Measurements from ENCODE around the gene PUSL1. TPM values are rescaled to one million over a fixed set of nuclear protein-coding genes. Genes with fewer than 3 reads are reported as not detected.
A peak's percentile ranks its signal among the peaks of the same experiment; 100 is the strongest.

The PUSL1 gene
- total RNA-seq, 2 experiments from 2014 or later = 23.9 to 25.4 TPM

- H3K27me3 Mint-ChIP-seq = no peaks in the 10 kb centered on the region
- no peak overlapping the region for H3K4me3 Mint-ChIP-seq
- ChIA-PET POLR2A (interaction anchor here (1.3 kb wide), 2 partner anchors 10 to 11 kb away, joined by 3 read pairs; no protein-coding TSS in a partner anchor), CTCF (interaction anchor here (0.9 to 1.2 kb wide), 2 partner anchors 15 to 163 kb away, joined by 4 to 5 read pairs; no protein-coding TSS in a partner anchor)
- no peaks in the 10 kb centered on the region for H3K36me3 Mint-ChIP-seq (ENCODE audit: low read depth)
- peaks cover 2% of the 10 kb centered on the region for H3K4me1 Mint-ChIP-seq (ENCODE audit: low read depth)
- no peak for ATAC-seq
- DNase-seq = no peak
- H3K27ac Mint-ChIP-seq = no peak overlapping the region
- no peaks in the 10 kb centered on the region for H3K9me3 Mint-ChIP-seq
- TF ChIP-seq CTCF (IDR thresholded peaks at IDR 0.05) = no peak
- intact Hi-C loops (cut with micrococcal nuclease) = no loop called here
Observed at GRCh38 chr1:1285611-1286311, 22.6 kb upstream of the PUSL1 start.

- Mint-ChIP-seq H3K27me3 (no peaks in the 10 kb centered on the region), H3K4me3 (no peak overlapping the region), H3K27ac (no peak overlapping the region), H3K9me3 (no peaks in the 10 kb centered on the region), H3K4me1 (ENCODE audit: low read depth) (peaks cover 2% of the 10 kb centered on the region), H3K36me3 (ENCODE audit: low read depth) (no peaks in the 10 kb centered on the region)
- DNase-seq (no peak), ATAC-seq (no peak)
- CTCF ChIA-PET = interaction anchor here (0.9 to 1.2 kb wide), 3 partner anchors 9 to 164 kb away, joined by 3 to 5 read pairs (median 4); no protein-coding TSS in a partner anchor
- POLR2A ChIA-PET = interaction anchor here (1.0 to 1.3 kb wide), 2 partner anchors 10 to 11 kb away, joined by 3 read pairs; no protein-coding TSS in a partner anchor
- intact Hi-C loops (cut with micrococcal nuclease) = no loop called here
- TF ChIP-seq CTCF (IDR thresholded peaks at IDR 0.05) = no peak
Observed at GRCh38 chr1:1286313-1287261, 21.8 kb upstream of the PUSL1 start.

GRCh38 chr1:1287288-1288110 is 20.9 kb upstream of the PUSL1 start:
- no peak for TF ChIP-seq CTCF (IDR thresholded peaks at IDR 0.05)
- Mint-ChIP-seq H3K27ac (no peak overlapping the region), H3K9me3 (no peaks in the 10 kb centered on the region), H3K27me3 (no peaks in the 10 kb centered on the region), H3K4me1 (ENCODE audit: low read depth) (peaks cover 3% of the 10 kb centered on the region), H3K4me3 (no peak overlapping the region), H3K36me3 (ENCODE audit: low read depth) (no peaks in the 10 kb centered on the region)
- DNase-seq (no peak), ATAC-seq (no peak)
- intact Hi-C loops (cut with micrococcal nuclease) = no loop called here
- POLR2A ChIA-PET = interaction anchor here (1.0 to 1.3 kb wide), 2 partner anchors 9 to 12 kb away, joined by 3 read pairs; no protein-coding TSS in a partner anchor
- CTCF ChIA-PET = interaction anchor here (1.0 to 1.2 kb wide), 2 partner anchors 8 to 165 kb away, joined by 3 to 4 read pairs; no protein-coding TSS in a partner anchor

- intact Hi-C loops (cut with micrococcal nuclease) = no loop called here
- TF ChIP-seq CTCF (IDR thresholded peaks at IDR 0.05) = peak; percentile 36
- Mint-ChIP-seq H3K27ac (no peak overlapping the region), H3K4me1 (ENCODE audit: low read depth) (peaks cover 2% of the 10 kb centered on the region), H3K36me3 (ENCODE audit: low read depth) (no peaks in the 10 kb centered on the region), H3K4me3 (no peak overlapping the region), H3K9me3 (no peaks in the 10 kb centered on the region), H3K27me3 (no peaks in the 10 kb centered on the region)
- ATAC-seq (peak; percentile 71), DNase-seq (peak; percentile 76)
- ChIA-PET POLR2A (interaction anchor here (0.6 kb wide), 1 partner anchor 333 kb away, joined by 3 read pairs; no protein-coding TSS in a partner anchor), CTCF (interaction anchor here (0.9 to 3.2 kb wide), 6 partner anchors 12 to 306 kb away, joined by 3 to 37 read pairs (median 10); no protein-coding TSS in a partner anchor)
Observed at GRCh38 chr1:1290238-1290731, 18.1 kb upstream of the PUSL1 start.

Data from activated CD8-positive, alpha-beta T cell treated with anti-CD3 and anti-CD28 coated beads for 36 hours (primary cell).